HG03457 (cell line): ENCODE measurements around the gene GOLT1A.
"Not testable (repeated sequence)": the region's sequence is repeated elsewhere in the genome, so short reads cannot be mapped to it uniquely, and the experiment has no call there.

Experiments
- ATAC-seq: cut with Tn5 transposase; IDR thresholded peaks from one replicate; pipeline ENCODE4 v1.9.1; 2021; ENCODE audit warnings: moderate number of reproducible peaks; ENCODE audit not compliant: unreplicated experiment

Gene GOLT1A

GRCh38 chr1:204249736-204250427 lies 36.1 kb upstream of the GOLT1A start:
- ATAC-seq = no peak

- no peak for ATAC-seq
Measured at GRCh38 chr1:204248954-204249353, 35.2 kb upstream of the GOLT1A start.

- no peak for ATAC-seq
Measured at GRCh38 chr1:204246876-204247275, 33.1 kb upstream of the GOLT1A start.

- no peak for ATAC-seq
Measured at GRCh38 chr1:204242920-204243319, 29.1 kb upstream of the GOLT1A start.

- ATAC-seq = no peak
Measured at GRCh38 chr1:204241914-204242313, 28.1 kb upstream of the GOLT1A start.

- ATAC-seq = no peak
Measured at GRCh38 chr1:204241050-204241449, 27.3 kb upstream of the GOLT1A start.

GRCh38 chr1:204240233-204240632 lies 26.4 kb upstream of the GOLT1A start:
- no peak for ATAC-seq

- ATAC-seq = not testable (repeated sequence)
Measured at GRCh38 chr1:204239401-204239800, 25.6 kb upstream of the GOLT1A start.

GRCh38 chr1:204238520-204238919 lies 24.7 kb upstream of the GOLT1A start:
- not testable (repeated sequence) for ATAC-seq

- not testable (repeated sequence) for ATAC-seq
Measured at GRCh38 chr1:204237515-204237914, 23.7 kb upstream of the GOLT1A start.

GRCh38 chr1:204232526-204232925 lies 18.7 kb upstream of the GOLT1A start:
- no peak for ATAC-seq

GRCh38 chr1:204230211-204230610 lies 16.4 kb upstream of the GOLT1A start:
- no peak for ATAC-seq

GRCh38 chr1:204228896-204229295 lies 15.1 kb upstream of the GOLT1A start:
- ATAC-seq = no peak

GRCh38 chr1:204227996-204228785 lies 14.4 kb upstream of the GOLT1A start:
- no peak for ATAC-seq

GRCh38 chr1:204227351-204227750 lies 13.6 kb upstream of the GOLT1A start:
- ATAC-seq = no peak

- ATAC-seq = no peak
Measured at GRCh38 chr1:204225841-204226735, 12.3 kb upstream of the GOLT1A start.

GRCh38 chr1:204224655-204225054 lies 10.9 kb upstream of the GOLT1A start:
- no peak for ATAC-seq

- ATAC-seq = no peak
Measured at GRCh38 chr1:204223129-204223860, 9.5 kb upstream of the GOLT1A start.

- ATAC-seq = no peak
Measured at GRCh38 chr1:204222764-204223055, 8.9 kb upstream of the GOLT1A start.

- no peak for ATAC-seq
Measured at GRCh38 chr1:204222006-204222763, 8.4 kb upstream of the GOLT1A start.
